Upper lobe of right lung (tissue), 1 donor: Measurements from ENCODE around the gene ICAM5. TPM values are rescaled to one million over a fixed set of nuclear protein-coding genes. Genes with fewer than 3 reads are reported as not detected.
"Not testable (repeated sequence)": the region's sequence is repeated elsewhere in the genome, so short reads cannot be mapped to it uniquely, and the experiment has no call there.

Source experiments
- ATAC-seq: fragments of 200-7000 bp; cut with Tn5 transposase; one replicate; pipeline ENCODE4 v1.9.1; 2020; ENCODE audit warnings: mild to moderate bottlenecking, moderate library complexity
- DNase-seq: peaks from one replicate; pipeline ENCODE4 v3.0.0-alpha.2; 2020
- H3K27ac ChIP-seq: fragments of 200-600 bp; one replicate; pipeline ENCODE4 v1.8.0; 2022
- H3K27me3 ChIP-seq: fragments of 200-600 bp; one replicate; pipeline ENCODE4 v1.8.0; 2022; ENCODE audit warnings: mild to moderate bottlenecking
- H3K36me3 ChIP-seq: fragments of 200-600 bp; one replicate; pipeline ENCODE4 v1.8.0; 2022
- H3K4me1 ChIP-seq: fragments of 200-600 bp; one replicate; pipeline ENCODE4 v1.8.0; 2022
- H3K4me3 ChIP-seq: fragments of 200-600 bp; one replicate; pipeline ENCODE4 v1.8.0; 2022; ENCODE audit warnings: mild to moderate bottlenecking
- H3K9me3 ChIP-seq: fragments of 200-600 bp; one replicate; pipeline ENCODE4 v1.8.0; 2022
- intact Hi-C: fragments of 100-400 bp; cut with DNase I; formaldehyde crosslinking; loops from one replicate; pipeline ENCODE4 v1.11.0; 2022
- total RNA-seq: library from RNA; stranded (reverse); fragmentation: NEBNext Ultra II Directional; extraction: Animal tissue kit (Norgen Biotek cat#: 25700); gene quantifications from one replicate; pipeline ENCODE4 v1.2.1, GENCODE V29; 2021
- TF ChIP-seq, protein P1 (sequence below): fragments of 200-600 bp; IDR thresholded peaks from one replicate; pipeline ENCODE4 v1.8.0; 2022; ENCODE audit warnings: antibody characterized with exemption
- donor health status: DM: no; HTN: yes; CAD: no; lungs with severe emphysema.

Gene ICAM5
- total RNA-seq, 1 donor from 2014 or later, result 18.3 TPM

DNA sequence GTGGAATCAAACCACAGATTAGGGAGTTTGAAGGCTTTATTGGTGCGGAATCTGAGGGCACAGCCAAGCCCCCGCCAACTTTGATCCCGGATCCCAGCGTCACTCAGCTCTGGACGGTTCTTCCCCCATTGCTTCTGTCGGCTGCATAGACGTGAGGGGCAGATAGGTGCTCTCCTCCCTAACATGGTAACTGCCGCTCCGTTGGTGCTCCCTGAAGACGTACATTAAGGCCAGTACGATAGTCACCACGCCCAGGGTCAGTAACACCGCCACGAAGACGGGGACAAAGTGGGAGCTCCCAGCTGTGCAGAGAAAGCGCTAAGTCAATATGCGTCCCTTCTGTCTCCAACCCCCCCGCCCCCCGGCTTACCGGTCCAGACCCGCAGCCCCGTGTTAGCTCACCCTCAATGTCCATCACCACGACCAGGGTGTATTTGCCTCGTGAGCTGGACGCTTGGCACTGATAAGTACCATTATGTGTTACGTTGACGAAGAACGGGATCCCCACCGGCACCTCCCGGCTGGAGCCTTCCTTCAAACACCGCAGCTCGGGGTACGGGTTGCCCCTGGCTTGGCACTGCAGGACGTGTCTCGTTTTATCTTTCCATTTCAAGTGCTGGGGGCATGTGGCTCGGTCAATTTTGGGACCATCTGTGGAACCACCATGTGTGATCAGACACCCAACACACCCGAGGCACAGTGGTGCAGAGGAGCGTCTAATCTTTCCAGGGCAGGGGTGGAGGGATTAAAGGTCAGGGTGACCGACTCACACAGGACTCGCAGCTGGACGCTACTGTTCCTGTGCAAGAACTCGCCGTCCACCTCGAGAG lies 44.2 kb downstream of the ICAM5 start:
- Histone ChIP-seq H3K36me3 (peaks cover 15% of the 10 kb centered on the region), H3K9me3 (no peaks in the 10 kb centered on the region), H3K4me1 (peaks cover 13% of the 10 kb centered on the region), H3K27ac (peak overlapping the region; percentile 86), H3K27me3 (no peaks in the 10 kb centered on the region), H3K4me3 (peak overlapping the region; percentile 74)
- ATAC-seq (no peak), DNase-seq (no peak)
- intact Hi-C loops, result no loop called here
- TF ChIP-seq, protein P1, sequence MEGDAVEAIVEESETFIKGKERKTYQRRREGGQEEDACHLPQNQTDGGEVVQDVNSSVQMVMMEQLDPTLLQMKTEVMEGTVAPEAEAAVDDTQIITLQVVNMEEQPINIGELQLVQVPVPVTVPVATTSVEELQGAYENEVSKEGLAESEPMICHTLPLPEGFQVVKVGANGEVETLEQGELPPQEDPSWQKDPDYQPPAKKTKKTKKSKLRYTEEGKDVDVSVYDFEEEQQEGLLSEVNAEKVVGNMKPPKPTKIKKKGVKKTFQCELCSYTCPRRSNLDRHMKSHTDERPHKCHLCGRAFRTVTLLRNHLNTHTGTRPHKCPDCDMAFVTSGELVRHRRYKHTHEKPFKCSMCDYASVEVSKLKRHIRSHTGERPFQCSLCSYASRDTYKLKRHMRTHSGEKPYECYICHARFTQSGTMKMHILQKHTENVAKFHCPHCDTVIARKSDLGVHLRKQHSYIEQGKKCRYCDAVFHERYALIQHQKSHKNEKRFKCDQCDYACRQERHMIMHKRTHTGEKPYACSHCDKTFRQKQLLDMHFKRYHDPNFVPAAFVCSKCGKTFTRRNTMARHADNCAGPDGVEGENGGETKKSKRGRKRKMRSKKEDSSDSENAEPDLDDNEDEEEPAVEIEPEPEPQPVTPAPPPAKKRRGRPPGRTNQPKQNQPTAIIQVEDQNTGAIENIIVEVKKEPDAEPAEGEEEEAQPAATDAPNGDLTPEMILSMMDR, result no peak

DNA sequence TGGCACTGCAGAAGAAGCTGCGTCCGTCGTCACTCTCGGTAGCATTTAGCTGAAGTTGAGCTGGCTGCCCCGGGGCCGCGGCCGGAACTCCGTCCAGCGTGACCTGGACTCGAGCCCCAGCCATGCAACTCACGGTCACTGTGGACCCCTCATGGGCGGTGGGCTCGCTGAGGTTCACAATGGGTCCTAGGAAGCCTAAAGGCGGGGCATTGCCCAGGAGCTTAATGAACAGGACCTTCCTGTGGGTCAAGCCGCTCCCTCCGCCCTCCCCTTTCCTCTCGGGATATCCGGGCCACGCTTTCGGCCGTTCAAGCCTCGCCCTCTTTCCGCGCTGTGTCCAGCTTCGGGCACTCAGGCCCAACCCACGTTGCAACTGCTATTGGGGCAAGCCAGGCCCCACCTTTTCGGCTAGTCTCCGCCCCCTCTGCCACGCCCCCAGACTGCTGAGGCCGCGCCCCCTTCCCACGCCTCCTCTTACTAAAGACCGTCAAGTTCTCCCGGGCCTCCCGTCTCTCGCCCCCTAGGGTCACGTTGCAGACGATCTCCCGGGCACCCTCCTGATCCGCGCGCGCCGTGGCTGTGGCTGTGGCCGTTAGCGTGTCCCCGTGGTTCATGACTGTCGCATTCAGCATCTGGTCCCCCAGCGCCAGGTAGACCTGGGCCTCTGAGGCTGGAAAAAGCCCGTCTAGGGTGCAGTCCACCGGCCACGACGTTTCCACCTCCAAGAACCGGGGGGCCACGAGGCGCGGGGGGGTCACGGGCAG lies 45.0 kb downstream of the ICAM5 start:
- H3K9me3 ChIP-seq, result no peaks in the 10 kb centered on the region
- intact Hi-C loops, result no loop called here
- H3K4me1 ChIP-seq, result peaks cover 13% of the 10 kb centered on the region
- H3K27ac ChIP-seq, result peak overlapping the region; percentile 86
- H3K27me3 ChIP-seq, result no peaks in the 10 kb centered on the region
- peaks cover 7% of the 10 kb centered on the region for H3K36me3 ChIP-seq
- ATAC-seq, result peak; percentile 88
- DNase-seq, result peak; percentile 97
- H3K4me3 ChIP-seq, result peak overlapping the region; percentile 74
- TF ChIP-seq, protein P1, result no peak

DNA sequence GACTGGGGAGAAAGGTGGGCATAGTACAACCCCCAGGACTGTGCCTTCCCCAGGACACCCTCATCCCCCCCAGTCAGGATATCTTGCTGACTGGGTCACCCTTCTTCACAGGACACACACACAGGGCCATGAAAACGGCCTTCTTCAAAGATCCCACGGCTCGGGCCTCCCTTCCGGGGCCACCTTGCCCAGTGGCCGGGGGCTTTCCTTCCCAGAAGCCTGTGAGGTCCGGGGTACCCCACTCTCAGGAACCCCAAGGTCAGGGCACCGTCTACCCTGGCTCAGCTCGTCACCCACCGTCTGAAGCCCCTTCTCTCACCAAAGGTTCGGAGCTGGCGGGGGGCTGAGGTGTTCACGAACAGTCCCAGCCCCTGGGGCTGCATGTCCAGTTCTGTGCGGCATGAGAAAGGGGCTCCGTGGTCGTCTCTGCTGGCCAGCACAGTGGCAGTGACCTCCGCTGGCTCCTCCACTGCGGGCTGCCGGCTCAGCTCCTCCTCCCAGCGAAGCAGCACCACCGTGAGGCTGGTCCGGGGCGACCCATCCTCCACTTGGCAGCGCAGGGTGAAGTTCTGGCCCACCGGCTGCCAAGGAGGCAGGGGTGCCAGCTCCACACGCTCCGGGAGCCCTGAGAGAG lies 45.7 kb downstream of the ICAM5 start:
- intact Hi-C loops, result no loop called here
- no peak overlapping the region for H3K27ac ChIP-seq
- ATAC-seq (no peak), DNase-seq (no peak)
- peaks cover under 1% of the 10 kb centered on the region for H3K36me3 ChIP-seq
- peaks cover 13% of the 10 kb centered on the region for H3K4me1 ChIP-seq
- no peaks in the 10 kb centered on the region for H3K27me3 ChIP-seq
- no peaks in the 10 kb centered on the region for H3K9me3 ChIP-seq
- H3K4me3 ChIP-seq, result no peak overlapping the region
- TF ChIP-seq, protein P1, result no peak

DNA sequence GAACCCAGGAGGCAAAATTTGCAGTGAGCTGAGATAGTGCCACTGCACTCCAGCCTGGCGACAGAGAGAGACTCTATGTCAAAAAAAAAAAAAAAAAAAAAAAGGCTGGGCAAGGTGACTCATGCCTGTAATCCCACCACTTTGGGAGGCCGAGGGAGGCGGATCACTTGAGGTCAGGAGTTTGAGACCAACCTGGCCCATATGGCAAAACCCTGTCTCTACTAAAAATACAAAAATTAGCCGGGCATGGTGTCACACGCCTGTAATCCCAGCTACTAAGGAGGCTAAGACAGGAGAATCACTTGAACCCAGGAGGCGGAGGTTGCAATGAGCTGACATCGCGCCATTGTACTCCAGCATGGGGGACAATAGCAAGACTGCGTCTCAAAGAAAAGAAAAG lies 47.0 kb downstream of the ICAM5 start:
- H3K4me1 ChIP-seq, ATAC-seq, DNase-seq, H3K27me3 ChIP-seq, H3K4me3 ChIP-seq, H3K36me3 ChIP-seq, intact Hi-C loops, H3K9me3 ChIP-seq, H3K27ac ChIP-seq: not testable (repeated sequence)

DNA sequence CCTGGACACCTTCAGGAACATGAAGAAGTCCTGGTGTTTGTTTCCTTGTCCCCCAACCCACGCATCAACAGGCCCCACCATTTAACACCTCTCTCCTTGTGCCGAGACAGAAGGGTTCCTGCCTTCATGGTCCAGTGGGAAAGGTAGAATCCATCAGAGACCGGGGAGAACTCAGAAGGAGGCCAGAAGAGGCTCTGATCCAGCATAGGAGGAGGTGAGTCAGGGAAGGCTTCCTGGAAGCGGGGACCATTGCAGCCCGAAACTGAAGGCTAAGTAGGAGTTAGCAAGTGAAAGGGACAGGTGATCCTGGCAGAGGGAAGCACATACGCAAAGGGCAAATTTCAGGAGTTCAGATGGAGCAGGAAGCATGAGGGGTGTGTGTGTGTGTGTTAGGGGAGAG lies 49.2 kb downstream of the ICAM5 start:
- intact Hi-C loops, result no loop called here
- Histone ChIP-seq H3K4me1 (no peaks in the 10 kb centered on the region), H3K9me3 (no peaks in the 10 kb centered on the region), H3K27me3 (no peaks in the 10 kb centered on the region), H3K4me3 (peak overlapping the region; percentile 33), H3K27ac (peak overlapping the region; percentile 58), H3K36me3 (no peaks in the 10 kb centered on the region)
- DNase-seq, result no peak
- TF ChIP-seq, protein P1, result no peak
- ATAC-seq, result no peak
